SK-N-SH (cell line): ENCODE data around the gene SEC61B. TPM values are rescaled to one million over a fixed set of nuclear protein-coding genes. Genes with fewer than 3 reads are reported as not detected.

Experiments used
- CTCF ChIA-PET: fragments of 300-600, 350-600 bp; formaldehyde crosslinking; extraction: SDS; loops from one replicate; lab custom pipeline; 2021; lab: Yijun Ruan, JAX
- POLR2A ChIA-PET: fragments of 350-600 bp; sonication (Branson Sonifier 250); formaldehyde crosslinking; extraction: SDS; loops from one replicate; lab custom pipeline; 2020; ENCODE audit warnings: antibody characterized with exemption, inconsistent platforms; lab: Yijun Ruan, JAX
- DNase-seq: peaks from one replicate; pipeline ENCODE4 v3.0.0; 2012
- H2AFZ ChIP-seq: fragments of 200-600 bp; sonication (generic); 2 replicates; pipeline ENCODE4 v1.8.1; 2016; ENCODE audit warnings: antibody characterized with exemption, mild to moderate bottlenecking, low read depth
- H3F3A ChIP-seq: fragments of 200-600 bp; sonication (generic); replicated peaks from 2 replicates; pipeline ENCODE3; 2016; ENCODE audit warnings: antibody characterized with exemption, mild to moderate bottlenecking; ENCODE audit not compliant: insufficient read depth
- H3K27ac ChIP-seq, 2 experiments: fragments of 200-500 bp in 1 of 2; fragments of 200-600 bp in 1 of 2; sonication (Bioruptor generic) in 1 of 2; sonication (generic), shearing (Covaris generic) in 1 of 2; 2 replicates each; pipeline versions ENCODE4 v1.5.1 to v1.6.1; 2014 to 2016; ENCODE audit warnings: low read depth in 2 of 2, inconsistent platforms in 1 of 2, low read length in 1 of 2, mild to moderate bottlenecking in 1 of 2, mixed read lengths in 1 of 2
- H3K27me3 ChIP-seq: fragments of 200-600 bp; sonication (generic), shearing (Covaris generic); 2 replicates; pipeline ENCODE4 v1.6.1; 2016; ENCODE audit warnings: mixed run types; ENCODE audit not compliant: insufficient read depth
- H3K36me3 ChIP-seq, 2 experiments: fragments of 200-500 bp in 1 of 2; fragments of 200-600 bp in 1 of 2; sonication (Bioruptor generic) in 1 of 2; sonication (generic) in 1 of 2; replicated peaks in 1 of 2; 2 replicates each; pipeline versions ENCODE3 to v1.5.1; 2014 to 2016; ENCODE audit warnings: low read length in 1 of 2, mild to moderate bottlenecking in 1 of 2; ENCODE audit not compliant: insufficient read depth in 2 of 2, control insufficient read depth in 1 of 2
- H3K4me1 ChIP-seq, 2 experiments: fragments of 200-500 bp in 1 of 2; fragments of 200-600 bp in 1 of 2; sonication (Bioruptor generic) in 1 of 2; sonication (generic), shearing (Covaris generic) in 1 of 2; 2 replicates each; pipeline versions ENCODE4 v1.5.1 to v1.6.1; 2014 to 2016; ENCODE audit warnings: low read depth in 1 of 2, low read length in 1 of 2, mixed run types in 1 of 2; ENCODE audit not compliant: insufficient read depth in 2 of 2, control insufficient read depth in 1 of 2
- H3K4me2 ChIP-seq: fragments of 200-600 bp; sonication (generic), shearing (Covaris generic); 2 replicates; pipeline ENCODE4 v1.6.1; 2017; ENCODE audit warnings: mixed run types
- H3K4me3 ChIP-seq, 2 experiments: fragments of 200-500 bp in 1 of 2; fragments of 200-600 bp in 1 of 2; sonication (Bioruptor generic) in 1 of 2; sonication (generic), shearing (Covaris generic) in 1 of 2; 2 replicates each; pipeline versions ENCODE4 v1.5.1 to v1.8.1; 2014 to 2016; ENCODE audit warnings: low read depth in 2 of 2, inconsistent platforms in 1 of 2, low read length in 1 of 2, mild to moderate bottlenecking in 1 of 2, mixed read lengths in 1 of 2, moderate library complexity in 1 of 2
- H3K79me2 ChIP-seq: fragments of 200-600 bp; sonication (generic); 2 replicates; pipeline ENCODE4 v1.8.1; 2017; ENCODE audit warnings: mild to moderate bottlenecking; ENCODE audit not compliant: insufficient read depth
- H3K9ac ChIP-seq: fragments of 200-600 bp; sonication (generic); 2 replicates; pipeline ENCODE4 v1.6.1; 2017; ENCODE audit warnings: mixed run types
- H3K9me2 ChIP-seq: fragments of 200-600 bp; sonication (generic); 2 replicates; pipeline ENCODE4 v1.6.1; 2017; ENCODE audit warnings: mixed run types
- H3K9me3 ChIP-seq: fragments of 200-600 bp; sonication (generic); 2 replicates; pipeline ENCODE4 v1.6.1; 2017; ENCODE audit warnings: mixed run types, mild to moderate bottlenecking, moderate library complexity
- H4K20me1 ChIP-seq: fragments of 200-600 bp; sonication (generic); 2 replicates; pipeline ENCODE4 v1.6.1; 2017; ENCODE audit warnings: mild to moderate bottlenecking, mixed run types; ENCODE audit not compliant: insufficient read depth
- CHD2 ChIP-seq: fragments of 150-350 bp; IDR thresholded peaks from 2 replicates; pipeline ENCODE4 v1.6.1; 2018; ENCODE audit warnings: low read length; ENCODE audit not compliant: partially characterized antibody
- ELF1 ChIP-seq: IDR thresholded peaks from 2 replicates; pipeline ENCODE4 v1.4.0; 2012
- EP300 ChIP-seq, 2 experiments: IDR thresholded peaks; 2 replicates each; pipeline versions ENCODE4 v1.4.0 to v1.6.1; 2012; ENCODE audit warnings: borderline replicate concordance in 1 of 2, low read depth in 1 of 2, low read length in 1 of 2
- EZH2phosphoT487 ChIP-seq: fragments of 200-600 bp; sonication (generic); IDR thresholded peaks from 2 replicates; pipeline ENCODE4 v1.6.1; 2017; ENCODE audit warnings: low read depth, mixed run types, mild to moderate bottlenecking, antibody characterized with exemption, moderate library complexity, borderline replicate concordance
- FOSL2 ChIP-seq: IDR thresholded peaks from 2 replicates; pipeline ENCODE4 v1.4.0; 2012; ENCODE audit warnings: low read depth, mild to moderate bottlenecking, moderate library complexity, borderline replicate concordance
- FOXM1 ChIP-seq: IDR thresholded peaks from 2 replicates; pipeline ENCODE4 v1.4.0; 2012; ENCODE audit warnings: low read depth, mild to moderate bottlenecking
- GABPA ChIP-seq: IDR thresholded peaks from 2 replicates; pipeline ENCODE4 v1.4.0; 2012; ENCODE audit warnings: low read depth, mild to moderate bottlenecking
- JUND ChIP-seq: IDR thresholded peaks from 2 replicates; pipeline ENCODE4 v1.4.0; 2012
- MEF2A ChIP-seq: IDR thresholded peaks from 2 replicates; pipeline ENCODE4 v1.4.0; 2012; ENCODE audit warnings: low read depth, borderline replicate concordance
- MXI1 ChIP-seq: IDR thresholded peaks from 2 replicates; pipeline ENCODE4 v1.6.1; 2012; ENCODE audit warnings: mild to moderate bottlenecking, low read depth, low read length, improper control_type of control experiment
- NFIC ChIP-seq: IDR thresholded peaks from 2 replicates; pipeline ENCODE4 v1.4.0; 2012; ENCODE audit warnings: borderline replicate concordance
- POLR2AphosphoS5 ChIP-seq: IDR thresholded peaks from 2 replicates; pipeline ENCODE4 v1.6.1; 2012; ENCODE audit warnings: low read depth, low read length
- RFX5 ChIP-seq: IDR thresholded peaks from 2 replicates; pipeline ENCODE4 v1.6.1; 2012; ENCODE audit warnings: mild to moderate bottlenecking, improper control_type of control experiment, low read length
- RXRA ChIP-seq: IDR thresholded peaks from 2 replicates; pipeline ENCODE4 v1.4.0; 2012; ENCODE audit warnings: low read depth, mild to moderate bottlenecking, borderline replicate concordance
- SMC3 ChIP-seq: IDR thresholded peaks from 2 replicates; pipeline ENCODE4 v1.6.1; 2012; ENCODE audit warnings: low read depth, low read length, improper control_type of control experiment
- polyA plus RNA-seq, 3 experiments: library from polyadenylated mRNA; depleted of rRNA; stranded (reverse); fragments of >200 nt; gene quantifications; 2 replicates each; pipeline ENCODE4 v1.2.3, GENCODE V29; 2012
- TF ChIP-seq, protein P1 (sequence below): fragments of 150-350 bp; IDR thresholded peaks from 2 replicates; pipeline ENCODE4 v1.6.1; 2017; ENCODE audit warnings: antibody characterized with exemption, low read length, low read depth, borderline replicate concordance
- TF ChIP-seq, protein P2 (sequence below): IDR thresholded peaks from 2 replicates; pipeline ENCODE4 v1.4.0; 2012; ENCODE audit warnings: low read depth, borderline replicate concordance
- TF ChIP-seq, protein P3 (sequence below): fragments of 200-600 bp; sonication (generic); IDR thresholded peaks from 2 replicates; pipeline ENCODE4 v1.6.1; 2017; ENCODE audit warnings: antibody characterized with exemption, mild to moderate bottlenecking, moderate library complexity
- TF ChIP-seq, protein P4 (sequence below): IDR thresholded peaks from 2 replicates; pipeline ENCODE4 v1.4.0; 2012; ENCODE audit warnings: low read depth, borderline replicate concordance
- TF ChIP-seq, protein P5 (sequence below): IDR thresholded peaks from 2 replicates; pipeline ENCODE4 v1.4.0; 2012; ENCODE audit warnings: low read depth

The SEC61B gene
- polyA plus RNA-seq, 1 of the 3 experiments (the other 2 are of a cell fraction): 174 TPM

DNA sequence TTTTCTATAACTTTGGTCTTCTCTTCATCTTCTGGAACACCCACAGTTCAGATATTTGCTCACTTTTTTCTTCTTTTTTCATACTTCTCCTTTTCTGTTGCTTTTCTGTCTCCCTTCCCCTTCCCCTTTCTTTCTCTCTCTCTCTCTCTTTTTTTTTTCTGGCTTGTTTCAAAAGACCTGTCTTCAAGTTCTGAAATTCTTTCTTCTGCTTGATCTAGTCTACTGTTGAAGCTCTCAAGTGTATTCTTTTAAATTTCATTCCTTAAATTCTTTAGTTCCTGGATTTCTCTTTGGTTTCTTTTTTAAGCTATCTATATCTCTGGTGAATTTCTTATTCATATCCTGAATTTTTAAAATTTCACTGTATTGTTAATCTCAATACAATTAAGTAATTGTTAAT, 11.5 kb upstream of the SEC61B start:
- Histone ChIP-seq H2AFZ (no peak overlapping the region), H3K27ac (no peak overlapping the region), H3K79me2 (no peaks in the 10 kb centered on the region), H3K4me2 (no peak overlapping the region), H3K36me3 (peaks cover 3 to 14% of the 10 kb centered on the region in 2 experiments), H3K9me2 (no peaks in the 10 kb centered on the region), H3F3A (no peaks in the 10 kb centered on the region), H4K20me1 (no peaks in the 10 kb centered on the region), H3K27me3 (no peaks in the 10 kb centered on the region), H3K4me3 (no peak overlapping the region), H3K4me1 (no peaks in the 10 kb centered on the region), H3K9me3 (no peaks in the 10 kb centered on the region), H3K9ac (no peak overlapping the region)
- ChIA-PET POLR2A (no interaction called here), CTCF (interaction anchor here (0.6 to 1.2 kb wide), 2 partner anchors 32 to 49 kb away, joined by 3 read pairs; no protein-coding TSS in a partner anchor)
- TF ChIP-seq, protein P1, sequence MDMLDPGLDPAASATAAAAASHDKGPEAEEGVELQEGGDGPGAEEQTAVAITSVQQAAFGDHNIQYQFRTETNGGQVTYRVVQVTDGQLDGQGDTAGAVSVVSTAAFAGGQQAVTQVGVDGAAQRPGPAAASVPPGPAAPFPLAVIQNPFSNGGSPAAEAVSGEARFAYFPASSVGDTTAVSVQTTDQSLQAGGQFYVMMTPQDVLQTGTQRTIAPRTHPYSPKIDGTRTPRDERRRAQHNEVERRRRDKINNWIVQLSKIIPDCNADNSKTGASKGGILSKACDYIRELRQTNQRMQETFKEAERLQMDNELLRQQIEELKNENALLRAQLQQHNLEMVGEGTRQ: no peak
- no peak for TF ChIP-seq ELF1
- TF ChIP-seq, protein P2, sequence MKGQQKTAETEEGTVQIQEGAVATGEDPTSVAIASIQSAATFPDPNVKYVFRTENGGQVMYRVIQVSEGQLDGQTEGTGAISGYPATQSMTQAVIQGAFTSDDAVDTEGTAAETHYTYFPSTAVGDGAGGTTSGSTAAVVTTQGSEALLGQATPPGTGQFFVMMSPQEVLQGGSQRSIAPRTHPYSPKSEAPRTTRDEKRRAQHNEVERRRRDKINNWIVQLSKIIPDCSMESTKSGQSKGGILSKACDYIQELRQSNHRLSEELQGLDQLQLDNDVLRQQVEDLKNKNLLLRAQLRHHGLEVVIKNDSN: no peak
- TF ChIP-seq MXI1: no peak
- no peak for TF ChIP-seq GABPA
- no peak for TF ChIP-seq MEF2A
- no peak for TF ChIP-seq SMC3
- no peak for TF ChIP-seq FOSL2
- TF ChIP-seq, protein P3, sequence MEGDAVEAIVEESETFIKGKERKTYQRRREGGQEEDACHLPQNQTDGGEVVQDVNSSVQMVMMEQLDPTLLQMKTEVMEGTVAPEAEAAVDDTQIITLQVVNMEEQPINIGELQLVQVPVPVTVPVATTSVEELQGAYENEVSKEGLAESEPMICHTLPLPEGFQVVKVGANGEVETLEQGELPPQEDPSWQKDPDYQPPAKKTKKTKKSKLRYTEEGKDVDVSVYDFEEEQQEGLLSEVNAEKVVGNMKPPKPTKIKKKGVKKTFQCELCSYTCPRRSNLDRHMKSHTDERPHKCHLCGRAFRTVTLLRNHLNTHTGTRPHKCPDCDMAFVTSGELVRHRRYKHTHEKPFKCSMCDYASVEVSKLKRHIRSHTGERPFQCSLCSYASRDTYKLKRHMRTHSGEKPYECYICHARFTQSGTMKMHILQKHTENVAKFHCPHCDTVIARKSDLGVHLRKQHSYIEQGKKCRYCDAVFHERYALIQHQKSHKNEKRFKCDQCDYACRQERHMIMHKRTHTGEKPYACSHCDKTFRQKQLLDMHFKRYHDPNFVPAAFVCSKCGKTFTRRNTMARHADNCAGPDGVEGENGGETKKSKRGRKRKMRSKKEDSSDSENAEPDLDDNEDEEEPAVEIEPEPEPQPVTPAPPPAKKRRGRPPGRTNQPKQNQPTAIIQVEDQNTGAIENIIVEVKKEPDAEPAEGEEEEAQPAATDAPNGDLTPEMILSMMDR: no peak
- no peak for TF ChIP-seq JUND
- TF ChIP-seq RFX5: no peak
- no peak for TF ChIP-seq EZH2phosphoT487
- no peak for TF ChIP-seq RXRA
- no peak for TF ChIP-seq NFIC
- no peak for TF ChIP-seq EP300 (IDR thresholded peaks at IDR 0.05; ENCODE audit: borderline replicate concordance in 1 of 2, low read depth in 1 of 2, low read length in 1 of 2)
- TF ChIP-seq, protein P4, sequence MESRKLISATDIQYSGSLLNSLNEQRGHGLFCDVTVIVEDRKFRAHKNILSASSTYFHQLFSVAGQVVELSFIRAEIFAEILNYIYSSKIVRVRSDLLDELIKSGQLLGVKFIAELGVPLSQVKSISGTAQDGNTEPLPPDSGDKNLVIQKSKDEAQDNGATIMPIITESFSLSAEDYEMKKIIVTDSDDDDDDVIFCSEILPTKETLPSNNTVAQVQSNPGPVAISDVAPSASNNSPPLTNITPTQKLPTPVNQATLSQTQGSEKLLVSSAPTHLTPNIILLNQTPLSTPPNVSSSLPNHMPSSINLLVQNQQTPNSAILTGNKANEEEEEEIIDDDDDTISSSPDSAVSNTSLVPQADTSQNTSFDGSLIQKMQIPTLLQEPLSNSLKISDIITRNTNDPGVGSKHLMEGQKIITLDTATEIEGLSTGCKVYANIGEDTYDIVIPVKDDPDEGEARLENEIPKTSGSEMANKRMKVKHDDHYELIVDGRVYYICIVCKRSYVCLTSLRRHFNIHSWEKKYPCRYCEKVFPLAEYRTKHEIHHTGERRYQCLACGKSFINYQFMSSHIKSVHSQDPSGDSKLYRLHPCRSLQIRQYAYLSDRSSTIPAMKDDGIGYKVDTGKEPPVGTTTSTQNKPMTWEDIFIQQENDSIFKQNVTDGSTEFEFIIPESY: no peak
- TF ChIP-seq FOXM1: no peak
- TF ChIP-seq CHD2: no peak
- TF ChIP-seq, protein P5, sequence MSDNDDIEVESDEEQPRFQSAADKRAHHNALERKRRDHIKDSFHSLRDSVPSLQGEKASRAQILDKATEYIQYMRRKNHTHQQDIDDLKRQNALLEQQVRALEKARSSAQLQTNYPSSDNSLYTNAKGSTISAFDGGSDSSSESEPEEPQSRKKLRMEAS: no peak
- no peak for TF ChIP-seq POLR2AphosphoS5
- DNase-seq: no peak
